Activated B cell treated with CpG ODN at 0.5 μM for 24 hours (primary cell): ENCODE results near the gene GALNS. TPM values are rescaled to one million over a fixed set of nuclear protein-coding genes. Genes with fewer than 3 reads are reported as not detected.

Source experiments
- ATAC-seq: fragments of 200-7000 bp; cut with Tn5 transposase; one replicate; pipeline ENCODE4 v1.10.0; 2021; ENCODE audit warnings: low read depth, mild to moderate bottlenecking, moderate library complexity
- CTCF ChIA-PET: fragments of 350-600 bp; sonication (Branson Sonifier 250); formaldehyde crosslinking; loops from one replicate; lab custom pipeline; 2021; ENCODE audit warnings: antibody characterized with exemption; lab: Charles Lee
- POLR2A ChIA-PET: fragments of 350-600 bp; sonication (Branson Sonifier 250); formaldehyde crosslinking; loops from one replicate; lab custom pipeline; 2021; ENCODE audit warnings: antibody characterized with exemption; lab: Charles Lee
- DNase-seq: peaks from one replicate; pipeline ENCODE4 v3.0.0; 2022
- H3K27ac Mint-ChIP-seq: one replicate; pipeline ENCODE4 v1.8.0; 2020; ENCODE audit warnings: mixed read lengths
- H3K27me3 Mint-ChIP-seq: one replicate; pipeline ENCODE4 v1.8.0; 2021; ENCODE audit warnings: mixed read lengths
- H3K36me3 Mint-ChIP-seq: one replicate; pipeline ENCODE4 v1.8.0; 2021; ENCODE audit warnings: low read depth, mixed read lengths
- H3K4me1 Mint-ChIP-seq: one replicate; pipeline ENCODE4 v1.8.0; 2021; ENCODE audit warnings: mixed read lengths
- H3K4me3 Mint-ChIP-seq: one replicate; pipeline ENCODE4 v1.8.0; 2020; ENCODE audit warnings: mild to moderate bottlenecking, mixed read lengths
- H3K9me3 Mint-ChIP-seq: one replicate; pipeline ENCODE4 v1.8.0; 2020; ENCODE audit warnings: mixed read lengths
- intact Hi-C: fragments of 100-400 bp; cut with micrococcal nuclease; formaldehyde crosslinking; loops from one replicate; pipeline ENCODE4 v1.15.1; 2024
- total RNA-seq: library from RNA; stranded (reverse); gene quantifications from 2 replicates; pipeline ENCODE4 v1.2.3, GENCODE V29; 2022
- TF ChIP-seq, protein P1 (sequence below): fragments of 200-600 bp; IDR thresholded peaks from one replicate; pipeline ENCODE4 v1.8.0; 2022; ENCODE audit warnings: antibody characterized with exemption, mild to moderate bottlenecking

The GALNS gene
- total RNA-seq, 1 donor from 2014 or later: 48.3 TPM

DNA sequence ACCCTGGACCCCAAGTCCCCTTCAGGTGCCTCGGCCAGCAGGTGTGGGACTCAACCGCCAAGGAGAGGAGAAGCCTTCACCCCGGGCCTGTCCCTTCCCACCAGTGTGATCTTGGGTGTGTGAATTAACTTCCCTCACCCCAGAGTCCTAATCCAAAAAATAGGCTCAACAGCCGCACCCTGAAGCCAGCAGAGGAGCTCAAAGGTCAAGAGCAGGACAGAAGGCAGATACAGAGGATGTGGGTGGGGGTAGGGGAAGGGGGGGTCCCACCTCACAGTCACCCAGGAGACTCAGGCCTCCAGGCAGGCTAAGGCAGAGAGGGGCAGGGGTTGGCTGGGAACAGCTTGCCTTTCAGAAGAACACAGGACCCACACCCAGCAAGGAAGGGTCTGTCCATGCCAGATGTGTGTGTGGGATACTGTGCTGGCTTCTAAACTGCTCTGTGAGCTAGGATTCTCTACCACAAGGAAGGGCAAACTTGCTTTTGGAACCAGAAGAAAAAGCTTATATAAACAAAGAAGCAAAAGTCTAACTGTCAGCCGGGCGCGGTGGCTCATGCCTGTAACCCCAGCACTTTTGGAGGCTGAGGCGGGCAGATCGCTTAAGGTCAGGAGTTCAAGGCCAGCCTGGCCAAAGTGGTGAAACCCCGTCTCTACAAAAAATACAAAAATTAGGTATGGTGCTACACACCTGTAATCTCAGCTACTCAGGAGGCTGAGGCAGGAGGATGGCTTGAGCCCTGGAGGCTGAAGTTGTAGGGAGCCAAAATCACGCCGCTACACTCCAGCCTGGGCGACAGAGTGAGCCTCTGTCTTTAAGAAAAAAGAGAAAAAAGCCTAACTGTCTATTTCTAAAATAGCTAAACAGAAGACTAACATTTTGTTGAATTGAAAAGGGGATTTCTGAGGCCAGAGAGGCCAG lies 76.3 kb downstream of the GALNS start:
- ATAC-seq: no peak

DNA sequence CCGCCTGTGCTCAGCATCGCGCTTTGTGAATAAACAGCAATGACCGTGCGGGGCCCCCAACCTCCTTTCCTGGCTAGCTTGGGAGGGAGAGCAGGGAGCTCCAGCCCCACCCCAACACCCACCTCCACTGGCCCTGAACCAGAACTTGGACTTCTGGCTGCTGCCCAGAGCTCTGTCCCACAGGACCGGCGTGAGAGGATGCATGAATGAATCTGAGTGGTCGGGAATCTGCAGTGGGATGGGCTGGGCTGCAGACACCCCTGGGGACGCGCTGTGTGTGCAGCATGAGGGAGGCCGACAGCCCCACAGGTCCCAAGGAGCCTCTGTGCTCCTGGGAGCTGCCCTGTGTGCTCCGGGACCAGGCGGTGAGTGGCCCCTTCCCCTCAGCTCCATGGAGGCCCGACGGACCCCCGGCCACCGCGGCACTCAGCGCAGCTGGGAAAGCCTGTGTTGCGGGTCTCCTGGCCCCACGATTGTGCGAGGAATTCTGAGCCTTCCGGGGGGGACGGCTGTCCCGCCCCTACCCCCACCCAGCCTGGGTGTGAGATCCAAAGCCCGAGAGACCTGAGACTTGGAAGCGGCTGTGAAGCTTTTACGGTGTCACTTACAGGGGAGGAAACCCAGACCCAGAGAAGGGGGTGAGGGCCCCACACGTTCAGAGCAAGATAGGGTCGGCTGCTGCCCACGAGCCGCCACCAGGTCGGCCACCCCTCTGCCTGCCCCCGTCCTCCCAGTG lies 77.2 kb downstream of the GALNS start:
- H3K27me3 Mint-ChIP-seq: no peaks in the 10 kb centered on the region
- ChIA-PET POLR2A (interaction anchor here (0.6 to 5.6 kb wide), 11 partner anchors 7 to 545 kb away, joined by 3 to 52 read pairs (median 6); partner anchors contain the start of genes APRT, GALNS and TRAPPC2L), CTCF (interaction anchor here (1.1 to 3.8 kb wide), 5 partner anchors 9 to 388 kb away, joined by 3 to 45 read pairs (median 9); no protein-coding TSS in a partner anchor)
- H3K9me3 Mint-ChIP-seq: no peaks in the 10 kb centered on the region
- no peak for ATAC-seq
- peak overlapping the region; percentile 80 for H3K27ac Mint-ChIP-seq
- H3K4me1 Mint-ChIP-seq: peaks cover 58% of the 10 kb centered on the region
- TF ChIP-seq, protein P1, sequence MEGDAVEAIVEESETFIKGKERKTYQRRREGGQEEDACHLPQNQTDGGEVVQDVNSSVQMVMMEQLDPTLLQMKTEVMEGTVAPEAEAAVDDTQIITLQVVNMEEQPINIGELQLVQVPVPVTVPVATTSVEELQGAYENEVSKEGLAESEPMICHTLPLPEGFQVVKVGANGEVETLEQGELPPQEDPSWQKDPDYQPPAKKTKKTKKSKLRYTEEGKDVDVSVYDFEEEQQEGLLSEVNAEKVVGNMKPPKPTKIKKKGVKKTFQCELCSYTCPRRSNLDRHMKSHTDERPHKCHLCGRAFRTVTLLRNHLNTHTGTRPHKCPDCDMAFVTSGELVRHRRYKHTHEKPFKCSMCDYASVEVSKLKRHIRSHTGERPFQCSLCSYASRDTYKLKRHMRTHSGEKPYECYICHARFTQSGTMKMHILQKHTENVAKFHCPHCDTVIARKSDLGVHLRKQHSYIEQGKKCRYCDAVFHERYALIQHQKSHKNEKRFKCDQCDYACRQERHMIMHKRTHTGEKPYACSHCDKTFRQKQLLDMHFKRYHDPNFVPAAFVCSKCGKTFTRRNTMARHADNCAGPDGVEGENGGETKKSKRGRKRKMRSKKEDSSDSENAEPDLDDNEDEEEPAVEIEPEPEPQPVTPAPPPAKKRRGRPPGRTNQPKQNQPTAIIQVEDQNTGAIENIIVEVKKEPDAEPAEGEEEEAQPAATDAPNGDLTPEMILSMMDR: no peak
- H3K36me3 Mint-ChIP-seq: peaks cover 3% of the 10 kb centered on the region
- DNase-seq: no peak
- H3K4me3 Mint-ChIP-seq: peak overlapping the region; percentile 32
- intact Hi-C loops: loop anchor here (2.0 to 10.0 kb wide), 3 partner anchors 13 to 145 kb away; partner anchors contain the start of genes IL17C and MVD

More for the DNA sequence above, 76.3 kb downstream of the GALNS start:
- intact Hi-C loops: loop anchor here (1.0 to 10.0 kb wide), 6 partner anchors 8 to 146 kb away; partner anchors contain the start of genes IL17C and MVD
- Mint-ChIP-seq H3K27ac (peak overlapping the region; percentile 80), H3K4me3 (peak overlapping the region; percentile 85), H3K4me1 (peaks cover 58% of the 10 kb centered on the region), H3K27me3 (no peaks in the 10 kb centered on the region), H3K9me3 (no peaks in the 10 kb centered on the region), H3K36me3 (peaks cover 3% of the 10 kb centered on the region)
- DNase-seq: no peak
- TF ChIP-seq, protein P1: no peak
- CTCF ChIA-PET: interaction anchor here (0.7 to 3.8 kb wide), 6 partner anchors 10 to 387 kb away, joined by 3 to 45 read pairs (median 7); partner anchors contain the start of genes GALNS and TRAPPC2L
- POLR2A ChIA-PET: interaction anchor here (0.6 to 5.6 kb wide), 15 partner anchors 8 to 544 kb away, joined by 4 to 52 read pairs (median 6); partner anchors contain the start of genes APRT, CDT1, GALNS and TRAPPC2L

- Mint-ChIP-seq H3K4me3 (no peak overlapping the region), H3K4me1 (peaks cover 60% of the 10 kb centered on the region), H3K36me3 (peaks cover 3% of the 10 kb centered on the region), H3K27ac (peak overlapping the region; percentile 30), H3K27me3 (no peaks in the 10 kb centered on the region), H3K9me3 (no peaks in the 10 kb centered on the region)
- TF ChIP-seq, protein P1: no peak
- ATAC-seq: no peak
- intact Hi-C loops: no loop called here
- DNase-seq: no peak
- CTCF ChIA-PET: interaction anchor here (1.0 to 3.8 kb wide), 2 partner anchors 41 to 42 kb away, joined by 6 to 45 read pairs; no protein-coding TSS in a partner anchor
- POLR2A ChIA-PET: interaction anchor here (1.4 kb wide), 1 partner anchor 33 kb away, joined by 5 read pairs; no protein-coding TSS in a partner anchor
These were observed 78.1 kb downstream of the GALNS start for GRCh38 chr16:88778541-88779065.

GRCh38 chr16:88778271-88778525 lies 78.5 kb downstream of the GALNS start:
- H3K27ac Mint-ChIP-seq: peak overlapping the region; percentile 30
- no peak overlapping the region for H3K4me3 Mint-ChIP-seq
- CTCF ChIA-PET: interaction anchor here (1.0 kb wide), 1 partner anchor 41 kb away, joined by 6 read pairs; no protein-coding TSS in a partner anchor
- H3K9me3 Mint-ChIP-seq: no peaks in the 10 kb centered on the region
- intact Hi-C loops: no loop called here
- peaks cover 56% of the 10 kb centered on the region for H3K4me1 Mint-ChIP-seq
- ATAC-seq: no peak
- H3K27me3 Mint-ChIP-seq: no peaks in the 10 kb centered on the region
- TF ChIP-seq, protein P1: no peak
- POLR2A ChIA-PET: interaction anchor here (0.6 to 1.4 kb wide), 3 partner anchors 33 to 427 kb away, joined by 3 to 5 read pairs (median 3); partner anchors contain the start of gene APRT
- no peak for DNase-seq
- peaks cover 3% of the 10 kb centered on the region for H3K36me3 Mint-ChIP-seq
